Esophagus muscularis mucosa (tissue), 3 donors: Measurements from ENCODE around the gene CYLD.

ENCODE experiments used
- POLR2A ChIP-seq: fragments of 450-650 bp; IDR thresholded peaks from one replicate; pipeline ENCODE4 v1.6.1; 2017; ENCODE audit warnings: antibody characterized with exemption, moderate library complexity, mild to moderate bottlenecking, low read depth
- TF ChIP-seq, protein P1 (sequence below), 3 experiments: fragments of 200-600 bp in 2 of 3; fragments of 450-650 bp in 1 of 3; sonication (generic) in 2 of 3; IDR thresholded peaks; one replicate each; pipeline ENCODE4 v1.5.1; 2017 to 2019; ENCODE audit warnings: antibody characterized with exemption in 3 of 3, mild to moderate bottlenecking in 2 of 3, moderate library complexity in 1 of 3

DNA sequence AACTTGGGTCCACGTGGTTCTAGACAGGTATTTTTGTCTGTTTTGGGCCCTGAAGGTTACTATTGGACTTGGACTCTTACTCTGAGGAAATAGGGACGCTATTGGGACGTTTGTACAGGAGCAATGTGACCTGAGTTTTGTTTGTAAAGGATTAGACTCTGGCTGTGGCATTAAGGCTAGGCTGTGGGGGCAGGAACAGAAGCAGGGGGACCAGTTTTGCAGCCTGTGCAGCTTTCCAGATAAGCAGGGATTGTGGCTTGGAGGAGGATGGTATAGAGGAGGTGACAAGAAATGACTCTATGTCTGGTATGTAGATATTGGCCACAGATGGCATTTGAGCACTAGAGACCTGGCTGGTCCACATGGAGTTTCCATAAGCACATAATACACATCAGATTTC lies 35.6 kb upstream of the CYLD start:
- TF ChIP-seq, protein P1, sequence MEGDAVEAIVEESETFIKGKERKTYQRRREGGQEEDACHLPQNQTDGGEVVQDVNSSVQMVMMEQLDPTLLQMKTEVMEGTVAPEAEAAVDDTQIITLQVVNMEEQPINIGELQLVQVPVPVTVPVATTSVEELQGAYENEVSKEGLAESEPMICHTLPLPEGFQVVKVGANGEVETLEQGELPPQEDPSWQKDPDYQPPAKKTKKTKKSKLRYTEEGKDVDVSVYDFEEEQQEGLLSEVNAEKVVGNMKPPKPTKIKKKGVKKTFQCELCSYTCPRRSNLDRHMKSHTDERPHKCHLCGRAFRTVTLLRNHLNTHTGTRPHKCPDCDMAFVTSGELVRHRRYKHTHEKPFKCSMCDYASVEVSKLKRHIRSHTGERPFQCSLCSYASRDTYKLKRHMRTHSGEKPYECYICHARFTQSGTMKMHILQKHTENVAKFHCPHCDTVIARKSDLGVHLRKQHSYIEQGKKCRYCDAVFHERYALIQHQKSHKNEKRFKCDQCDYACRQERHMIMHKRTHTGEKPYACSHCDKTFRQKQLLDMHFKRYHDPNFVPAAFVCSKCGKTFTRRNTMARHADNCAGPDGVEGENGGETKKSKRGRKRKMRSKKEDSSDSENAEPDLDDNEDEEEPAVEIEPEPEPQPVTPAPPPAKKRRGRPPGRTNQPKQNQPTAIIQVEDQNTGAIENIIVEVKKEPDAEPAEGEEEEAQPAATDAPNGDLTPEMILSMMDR (IDR thresholded peaks at IDR 0.05): no peak
- TF ChIP-seq POLR2A: no peak
